H1 (cell line): ENCODE results near the gene SF3B2. TPM values are rescaled to one million over a fixed set of nuclear protein-coding genes. Genes with fewer than 3 reads are reported as not detected.

Experiments
- EGR1 ChIP-seq: IDR thresholded peaks from 2 replicates; pipeline ENCODE4 v1.6.1; 2011; ENCODE audit warnings: low read depth, low read length, borderline replicate concordance
- HDAC2 ChIP-seq, 2 experiments: fragments of 300-600 bp in 1 of 2; sonication (generic) in 1 of 2; IDR thresholded peaks; 2 replicates each; pipeline ENCODE4 v1.6.1; 2011 to 2012; ENCODE audit warnings: low read depth in 2 of 2, low read length in 2 of 2, mild to moderate bottlenecking in 2 of 2, moderate library complexity in 2 of 2, borderline replicate concordance in 1 of 2, inconsistent platforms in 1 of 2
- PHF8 ChIP-seq: fragments of 200-600 bp; sonication (generic); conservative IDR thresholded peaks from 2 replicates; pipeline ENCODE4 v1.7.1; 2012; ENCODE audit warnings: low read depth, mild to moderate bottlenecking, inconsistent platforms, low read length, moderate library complexity
- RNF2 ChIP-seq: fragments of 200-900, 300-1000 bp; sonication (generic); IDR thresholded peaks from 2 replicates; pipeline ENCODE4 v1.7.1; 2016; ENCODE audit warnings: borderline replicate concordance, low read depth, mild to moderate bottlenecking, antibody characterized with exemption, low read length; ENCODE audit not compliant: poor library complexity, severe bottlenecking; ENCODE audit errors: missing control alignments
- SIRT6 ChIP-seq: IDR thresholded peaks from one replicate; pipeline ENCODE4 v1.7.1; 2012; ENCODE audit warnings: low read length, inconsistent platforms
- polyA plus RNA-seq, 7 experiments: library from polyadenylated mRNA; depleted of rRNA in 3 of 7; stranded (reverse) in 5 of 7; unstranded in 2 of 7; fragments of >200 nt in 5 of 7; fragments of 200-250 nt in 2 of 7; gene quantifications; 1 replicate in 5 of 7; 2 replicates in 1 of 7; 4 replicates in 1 of 7; pipeline versions ENCODE4 v1.2.1 to v1.2.3, GENCODE V29; 2011 to 2013; ENCODE audit warnings: missing spikeins in 2 of 7, mixed read lengths in 2 of 7
- total RNA-seq: library from RNA; stranded (reverse); fragmentation: NEBNext Ultra II Directional; extraction: Animal tissue kit (Norgen Biotek cat#: 25700); gene quantifications from 2 replicates; pipeline ENCODE4 v1.2.1, GENCODE V29; 2021
- TF ChIP-seq, protein P1 (sequence below): IDR thresholded peaks from 2 replicates; pipeline ENCODE4 v1.6.1; 2012; ENCODE audit warnings: low read length, inconsistent platforms

The SF3B2 gene
- total and polyA plus RNA-seq, 2 of the 8 experiments (the other 6 are each of a cell fraction or from before 2014, with no cell fraction given) = 182 to 237 TPM

DNA sequence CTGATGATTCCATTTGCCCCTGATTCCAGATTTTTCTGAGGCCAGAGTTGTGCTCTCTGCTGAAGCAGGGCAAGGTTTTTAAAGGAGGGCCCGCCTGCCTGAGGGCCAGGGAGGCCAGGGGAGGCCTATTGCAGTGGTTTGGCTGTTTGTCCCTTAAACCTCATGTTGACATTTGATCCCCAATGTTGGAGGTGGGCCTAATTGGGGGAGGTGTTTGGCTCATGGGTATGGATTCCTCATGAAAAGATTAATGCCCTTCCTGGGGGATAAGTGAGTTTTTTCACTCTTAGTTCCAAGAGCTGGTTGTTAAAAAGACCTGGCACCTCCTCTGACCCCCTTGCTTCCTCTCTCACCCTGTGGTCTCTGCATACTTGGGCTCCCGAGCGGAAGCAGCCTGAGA lies 12.4 kb upstream of the SF3B2 start (continued):
- TF ChIP-seq PHF8 = no peak
- no peak for TF ChIP-seq SIRT6
- TF ChIP-seq, protein P1, sequence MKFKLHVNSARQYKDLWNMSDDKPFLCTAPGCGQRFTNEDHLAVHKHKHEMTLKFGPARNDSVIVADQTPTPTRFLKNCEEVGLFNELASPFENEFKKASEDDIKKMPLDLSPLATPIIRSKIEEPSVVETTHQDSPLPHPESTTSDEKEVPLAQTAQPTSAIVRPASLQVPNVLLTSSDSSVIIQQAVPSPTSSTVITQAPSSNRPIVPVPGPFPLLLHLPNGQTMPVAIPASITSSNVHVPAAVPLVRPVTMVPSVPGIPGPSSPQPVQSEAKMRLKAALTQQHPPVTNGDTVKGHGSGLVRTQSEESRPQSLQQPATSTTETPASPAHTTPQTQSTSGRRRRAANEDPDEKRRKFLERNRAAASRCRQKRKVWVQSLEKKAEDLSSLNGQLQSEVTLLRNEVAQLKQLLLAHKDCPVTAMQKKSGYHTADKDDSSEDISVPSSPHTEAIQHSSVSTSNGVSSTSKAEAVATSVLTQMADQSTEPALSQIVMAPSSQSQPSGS = no peak
- TF ChIP-seq HDAC2 (IDR thresholded peaks at IDR 0.05; ENCODE audit: borderline replicate concordance in 1 of 2, low read depth in 2 of 2, low read length in 2 of 2) = no peak
- TF ChIP-seq RNF2 = no peak
- TF ChIP-seq EGR1 = no peak
